MM.1S (cell line): ENCODE data around the gene TANGO2.

Experiments used
- DNase-seq: peaks from one replicate; pipeline ENCODE4 v3.0.0-alpha.2; 2015
- H2AFZ ChIP-seq: fragments of 300-600 bp; sonication (generic); 2 replicates; pipeline ENCODE4 v1.6.0; 2016; ENCODE audit warnings: antibody characterized with exemption, low read length
- H3F3A ChIP-seq: fragments of 300-600 bp; sonication (generic); 2 replicates; pipeline ENCODE4 v1.6.1; 2016; ENCODE audit warnings: mild to moderate bottlenecking, antibody characterized with exemption, low read length, moderate library complexity, mixed read lengths; ENCODE audit not compliant: insufficient read depth
- H3K27ac ChIP-seq: fragments of 300-600 bp; sonication (generic); 2 replicates; pipeline ENCODE4 v1.5.1; 2016; ENCODE audit warnings: mild to moderate bottlenecking, low read length
- H3K27me3 ChIP-seq: fragments of 300-600 bp; sonication (generic); replicated peaks from 2 replicates; pipeline ENCODE4 v1.6.0; 2016; ENCODE audit warnings: low read length; ENCODE audit not compliant: insufficient read depth
- H3K36me3 ChIP-seq: fragments of 300-600 bp; sonication (generic); replicated peaks from 2 replicates; pipeline ENCODE4 v1.6.1; 2016; ENCODE audit warnings: mild to moderate bottlenecking, low read length, mixed read lengths; ENCODE audit not compliant: insufficient read depth
- H3K4me1 ChIP-seq: fragments of 300-600 bp; sonication (generic); 2 replicates; pipeline ENCODE4 v1.6.1; 2016; ENCODE audit warnings: low read length, mixed read lengths
- H3K4me2 ChIP-seq: fragments of 300-600 bp; sonication (generic); 2 replicates; pipeline ENCODE4 v1.6.0; 2016; ENCODE audit warnings: low read depth, low read length
- H3K4me3 ChIP-seq: fragments of 300-600 bp; sonication (generic); 2 replicates; pipeline ENCODE4 v1.5.1; 2016; ENCODE audit warnings: low read length, mixed read lengths
- H3K79me2 ChIP-seq: fragments of 300-600 bp; sonication (generic); 2 replicates; pipeline ENCODE4 v1.6.1; 2016; ENCODE audit warnings: mixed run types, low read length, mixed read lengths
- H3K9ac ChIP-seq: fragments of 300-600 bp; sonication (generic); 2 replicates; pipeline ENCODE4 v1.6.1; 2016; ENCODE audit warnings: low read length, mixed read lengths
- H3K9me2 ChIP-seq: fragments of 300-600 bp; sonication (generic); replicated peaks from 2 replicates; pipeline ENCODE4 v1.6.1; 2016; ENCODE audit warnings: mild to moderate bottlenecking, low read length, mixed read lengths; ENCODE audit not compliant: insufficient read depth
- H3K9me3 ChIP-seq: fragments of 300-600 bp; sonication (generic); replicated peaks from 2 replicates; pipeline ENCODE4 v1.6.1; 2016; ENCODE audit warnings: mild to moderate bottlenecking, low read length, mixed read lengths; ENCODE audit not compliant: insufficient read depth
- H4K20me1 ChIP-seq: fragments of 300-600 bp; sonication (generic); 2 replicates; pipeline ENCODE4 v1.6.1; 2016; ENCODE audit warnings: mild to moderate bottlenecking, low read length, moderate library complexity, mixed read lengths; ENCODE audit not compliant: insufficient read depth
- CTCF ChIP-seq: fragments of 300-600 bp; sonication (generic); IDR thresholded peaks from 2 replicates; pipeline ENCODE4 v1.5.1; 2016; ENCODE audit warnings: antibody characterized with exemption, low read length, mixed read lengths
- EZH2 ChIP-seq: fragments of 300-600 bp; sonication (generic); optimal IDR thresholded peaks from 2 replicates; pipeline ENCODE3; 2017; ENCODE audit warnings: low read depth, mild to moderate bottlenecking, antibody characterized with exemption, low read length, mixed read lengths
- EZH2phosphoT487 ChIP-seq: fragments of 300-600 bp; sonication (generic); IDR thresholded peaks from 2 replicates; pipeline ENCODE4 v1.6.1; 2018; ENCODE audit warnings: antibody characterized with exemption, low read length

Gene TANGO2

GRCh38 chr22:20009018-20009491 lies 11.9 kb upstream of the TANGO2 start:
- H3K27me3 ChIP-seq: peaks cover 46% of the 10 kb centered on the region
- no peak overlapping the region for H3K4me2 ChIP-seq
- no peak overlapping the region for H3K9ac ChIP-seq
- no peak overlapping the region for H3K27ac ChIP-seq
- H3K4me1 ChIP-seq: no peaks in the 10 kb centered on the region
- H3F3A ChIP-seq: no peaks in the 10 kb centered on the region
- no peaks in the 10 kb centered on the region for H3K9me3 ChIP-seq
- H3K36me3 ChIP-seq: no peaks in the 10 kb centered on the region
- no peaks in the 10 kb centered on the region for H4K20me1 ChIP-seq
- no peak for DNase-seq
- no peak overlapping the region for H2AFZ ChIP-seq
- TF ChIP-seq EZH2: no peak
- TF ChIP-seq CTCF: no peak
- no peak for TF ChIP-seq EZH2phosphoT487
- no peak overlapping the region for H3K4me3 ChIP-seq
- H3K79me2 ChIP-seq: no peaks in the 10 kb centered on the region
- no peaks in the 10 kb centered on the region for H3K9me2 ChIP-seq

- Histone ChIP-seq H4K20me1 (no peaks in the 10 kb centered on the region), H3F3A (no peaks in the 10 kb centered on the region), H2AFZ (no peak overlapping the region), H3K79me2 (no peaks in the 10 kb centered on the region), H3K4me3 (no peak overlapping the region), H3K4me2 (no peak overlapping the region), H3K36me3 (no peaks in the 10 kb centered on the region), H3K9me2 (no peaks in the 10 kb centered on the region), H3K27me3 (peaks cover 44% of the 10 kb centered on the region), H3K4me1 (no peaks in the 10 kb centered on the region), H3K9me3 (no peaks in the 10 kb centered on the region), H3K27ac (no peak overlapping the region), H3K9ac (no peak overlapping the region)
- no peak for TF ChIP-seq EZH2
- TF ChIP-seq EZH2phosphoT487: no peak
- TF ChIP-seq CTCF: no peak
- DNase-seq: no peak
Observed at GRCh38 chr22:20009582-20010306, 11.2 kb upstream of the TANGO2 start.

- Histone ChIP-seq H3K4me1 (no peaks in the 10 kb centered on the region), H3K9me3 (no peaks in the 10 kb centered on the region), H2AFZ (no peak overlapping the region), H3K36me3 (no peaks in the 10 kb centered on the region), H3K4me2 (no peak overlapping the region), H3F3A (no peaks in the 10 kb centered on the region), H3K9ac (no peak overlapping the region), H3K27ac (no peak overlapping the region), H3K27me3 (peaks cover 45% of the 10 kb centered on the region), H3K9me2 (no peaks in the 10 kb centered on the region), H4K20me1 (no peaks in the 10 kb centered on the region), H3K79me2 (no peaks in the 10 kb centered on the region), H3K4me3 (no peak overlapping the region)
- TF ChIP-seq CTCF: no peak
- TF ChIP-seq EZH2phosphoT487: no peak
- no peak for TF ChIP-seq EZH2
- no peak for DNase-seq
Observed at GRCh38 chr22:20010307-20011122, 10.4 kb upstream of the TANGO2 start.
